Caco-2 (cell line): ENCODE measurements around the gene CGB8. TPM values are rescaled to one million over a fixed set of nuclear protein-coding genes. Genes with fewer than 3 reads are reported as not detected.
"Not testable (repeated sequence)": the region's sequence is repeated elsewhere in the genome, so short reads cannot be mapped to it uniquely, and the experiment has no call there.

Experiments
- BruUV-seq: library from RNA; stranded (reverse); fragments of 400-500 nt; replicated peaks from 2 replicates; lab custom pipeline; 2021; lab: Mats Ljungman, UMichigan
- CTCF ChIA-PET: fragments of 300-600 bp; sonication (Branson Sonifier 250); formaldehyde crosslinking; loops from one replicate; lab custom pipeline; 2022; ENCODE audit warnings: antibody characterized with exemption; lab: Charles Lee
- POLR2A ChIA-PET: fragments of 300-600 bp; sonication (Branson Sonifier 250); formaldehyde crosslinking; loops from one replicate; lab custom pipeline; 2022; ENCODE audit warnings: antibody characterized with exemption; lab: Charles Lee
- DNase-seq, 2 experiments: peaks; one replicate each; pipeline versions ENCODE4 v3.0.0 to v3.0.0-alpha.2; 2020 to 2022
- H3K27me3 ChIP-seq: replicated peaks from 2 replicates; pipeline ENCODE4 v1.6.0; 2011; ENCODE audit warnings: low read length; ENCODE audit not compliant: control insufficient read depth, insufficient read depth
- H3K36me3 ChIP-seq: 2 replicates; pipeline ENCODE4 v1.5.1; 2011; ENCODE audit warnings: low read length; ENCODE audit not compliant: control insufficient read depth, insufficient read depth
- H3K4me1 ChIP-seq: fragments of 250-450 bp; sonication (Bioruptor Pico); 2 replicates; pipeline ENCODE4 v1.5.1; 2020; ENCODE audit warnings: mild to moderate bottlenecking
- H3K4me3 ChIP-seq: 2 replicates; pipeline ENCODE4 v1.5.1; 2011; ENCODE audit warnings: low read depth, mild to moderate bottlenecking, control low read depth, low read length
- H3K9me3 ChIP-seq: fragments of 250-450 bp; sonication (Bioruptor Pico); 2 replicates; pipeline ENCODE4 v1.5.1; 2020; ENCODE audit warnings: mild to moderate bottlenecking, moderate library complexity
- H3K27ac Mint-ChIP-seq: one replicate; pipeline ENCODE4 v1.8.0; 2022; ENCODE audit warnings: mixed read lengths; ENCODE audit not compliant: unreplicated experiment
- H3K27me3 Mint-ChIP-seq: one replicate; pipeline ENCODE4 v1.8.0; 2022; ENCODE audit warnings: mixed read lengths; ENCODE audit not compliant: insufficient read depth, unreplicated experiment
- H3K36me3 Mint-ChIP-seq: one replicate; pipeline ENCODE4 v1.8.0; 2022; ENCODE audit warnings: mild to moderate bottlenecking, mixed read lengths; ENCODE audit not compliant: insufficient read depth, unreplicated experiment
- H3K4me1 Mint-ChIP-seq: one replicate; pipeline ENCODE4 v1.8.0; 2022; ENCODE audit warnings: low read depth, mixed read lengths; ENCODE audit not compliant: unreplicated experiment
- H3K4me3 Mint-ChIP-seq: one replicate; pipeline ENCODE4 v1.8.0; 2022; ENCODE audit warnings: mild to moderate bottlenecking, moderate library complexity, mixed read lengths; ENCODE audit not compliant: unreplicated experiment
- H3K9me3 Mint-ChIP-seq: one replicate; pipeline ENCODE4 v1.8.0; 2022; ENCODE audit warnings: mixed read lengths; ENCODE audit not compliant: unreplicated experiment
- CTCF ChIP-seq, 2 experiments: fragments of 200-600 bp in 1 of 2; IDR thresholded peaks; 1 replicate in 1 of 2; 2 replicates in 1 of 2; pipeline versions ENCODE4 v1.5.1 to v1.8.0; 2011 to 2022; ENCODE audit warnings: antibody characterized with exemption in 1 of 2, control low read depth in 1 of 2, inconsistent platforms in 1 of 2, low read depth in 1 of 2, low read length in 1 of 2, mild to moderate bottlenecking in 1 of 2, moderate library complexity in 1 of 2; ENCODE audit not compliant: insufficient read depth in 1 of 2, severe bottlenecking in 1 of 2, unreplicated experiment in 1 of 2
- intact Hi-C: fragments of 100-400 bp; cut with micrococcal nuclease; formaldehyde crosslinking; loops from one replicate; pipeline ENCODE4 v1.10.0; 2022; ENCODE audit not compliant: unreplicated experiment
- total RNA-seq: library from RNA; stranded (reverse); gene quantifications from 2 replicates; pipeline ENCODE4 v1.2.3, GENCODE V29; 2022

The CGB8 gene
- total RNA-seq, 1 experiment from 2014 or later: not detected

- H3K4me3 ChIP-seq, H3K27ac Mint-ChIP-seq, H3K4me1 Mint-ChIP-seq, DNase-seq, H3K4me3 Mint-ChIP-seq, H3K9me3 ChIP-seq, BruUV-seq, H3K27me3 Mint-ChIP-seq, H3K27me3 ChIP-seq, H3K4me1 ChIP-seq, H3K36me3 Mint-ChIP-seq, intact Hi-C loops, H3K9me3 Mint-ChIP-seq, H3K36me3 ChIP-seq, CTCF ChIA-PET: not testable (repeated sequence)
- POLR2A ChIA-PET: interaction anchor here (0.6 kb wide), 1 partner anchor 658 kb away, joined by 3 read pairs; no protein-coding TSS in a partner anchor
Observed at GRCh38 chr19:49028686-49029085, 20.2 kb downstream of the CGB8 start.

GRCh38 chr19:49025599-49025998 lies 23.3 kb downstream of the CGB8 start:
- peaks cover 10% of the 10 kb centered on the region for H3K4me1 Mint-ChIP-seq
- BruUV-seq, H3K9me3 Mint-ChIP-seq, H3K4me3 ChIP-seq, POLR2A ChIA-PET, H3K36me3 Mint-ChIP-seq, H3K27me3 Mint-ChIP-seq, intact Hi-C loops, DNase-seq, H3K4me1 ChIP-seq, CTCF ChIA-PET, H3K4me3 Mint-ChIP-seq, H3K9me3 ChIP-seq, H3K27ac Mint-ChIP-seq, H3K27me3 ChIP-seq, H3K36me3 ChIP-seq: not testable (repeated sequence)

GRCh38 chr19:49025088-49025487 lies 23.8 kb downstream of the CGB8 start:
- H3K27me3 ChIP-seq, BruUV-seq, H3K36me3 ChIP-seq, H3K27me3 Mint-ChIP-seq, H3K4me1 ChIP-seq, intact Hi-C loops, H3K9me3 Mint-ChIP-seq, H3K27ac Mint-ChIP-seq, CTCF ChIA-PET, DNase-seq, H3K36me3 Mint-ChIP-seq, H3K4me3 ChIP-seq, H3K4me3 Mint-ChIP-seq, POLR2A ChIA-PET, H3K9me3 ChIP-seq: not testable (repeated sequence)
- H3K4me1 Mint-ChIP-seq: peaks cover 15% of the 10 kb centered on the region

- intact Hi-C loops, POLR2A ChIA-PET, H3K9me3 Mint-ChIP-seq, H3K36me3 Mint-ChIP-seq, H3K4me3 ChIP-seq, DNase-seq, H3K27ac Mint-ChIP-seq, H3K4me3 Mint-ChIP-seq, H3K27me3 ChIP-seq, H3K27me3 Mint-ChIP-seq, H3K9me3 ChIP-seq, H3K36me3 ChIP-seq, H3K4me1 ChIP-seq, BruUV-seq: not testable (repeated sequence)
- peaks cover 16% of the 10 kb centered on the region for H3K4me1 Mint-ChIP-seq
- CTCF ChIA-PET: interaction anchor here (0.6 kb wide), 1 partner anchor 279 kb away, joined by 4 read pairs; no protein-coding TSS in a partner anchor
Observed at GRCh38 chr19:49024233-49024632, 24.7 kb downstream of the CGB8 start, which contains the start of gene CGB3. TSS of gene CGB3 (minus strand) at chr19:49024333. CDS start at chr19:49023971, 362 bp downstream.

- no peaks in the 10 kb centered on the region for H3K27me3 Mint-ChIP-seq
- H3K36me3 Mint-ChIP-seq: peaks cover 15% of the 10 kb centered on the region
- ChIA-PET CTCF (no interaction called here), POLR2A (no interaction called here)
- peaks cover 21% of the 10 kb centered on the region for H3K4me1 Mint-ChIP-seq
- H3K4me3 Mint-ChIP-seq: peak overlapping the region; percentile 23
- TF ChIP-seq CTCF (IDR thresholded peaks at IDR 0.05; ENCODE audit: insufficient read depth in 1 of 2, low read depth in 1 of 2, low read length in 1 of 2, severe bottlenecking in 1 of 2, unreplicated experiment in 1 of 2): no peak
- DNase-seq: no peak
- Histone ChIP-seq H3K27me3 (no peaks in the 10 kb centered on the region; the same call in 1 of the 2 replicates), H3K4me1 (0 out of 2 replicates have a peak, but pooled peaks cover 9% of the 10 kb centered on the region), H3K9me3 (no peaks in the 10 kb centered on the region), H3K4me3 (no peak overlapping the region), H3K36me3 (no peaks in the 10 kb centered on the region)
- BruUV-seq: no TSS peak
- intact Hi-C loops: no loop called here
- no peak overlapping the region for H3K27ac Mint-ChIP-seq
- no peaks in the 10 kb centered on the region for H3K9me3 Mint-ChIP-seq
Observed at GRCh38 chr19:49022116-49022515, 26.8 kb downstream of the CGB8 start.
